ENCODE data around the gene SYT17.

Gene SYT17

GRCh38 chr16:19167710-19168370, at the start of gene SYT17:
Gene SYT17 (plus strand): TSS chr16:19168240. CDS start chr16:19168647, 407 bp downstream.
- no peak within 1 kb of the TSS for H3K27ac Mint-ChIP-seq (ENCODE audit: low read depth)
- peaks cover 7% of the 10 kb centered on the region for H3K9me3 Mint-ChIP-seq
- peak; percentile 46 for ATAC-seq (replicated peaks; ENCODE audit: extremely low read depth, poor library complexity, severe bottlenecking)
- no peaks in the 10 kb centered on the region for H3K4me1 Mint-ChIP-seq
- peaks cover 3% of the 10 kb centered on the region for H3K36me3 Mint-ChIP-seq (ENCODE audit: insufficient read depth)
- peaks cover 33% of the 10 kb centered on the region for H3K27me3 Mint-ChIP-seq
- no peak within 1 kb of the TSS for H3K4me3 Mint-ChIP-seq
- DNase-seq (ENCODE audit: low spot score in 2 of 2): no peak

GRCh38 chr16:19118938-19119431, 49.1 kb upstream of the SYT17 start:
- H3K4me3 Mint-ChIP-seq: peak overlapping the region; percentile 68
- peak overlapping the region; percentile 58 for H3K27ac Mint-ChIP-seq (ENCODE audit: low read depth)
- H3K36me3 Mint-ChIP-seq (ENCODE audit: insufficient read depth): no peaks in the 10 kb centered on the region
- H3K4me1 Mint-ChIP-seq: peaks cover 14% of the 10 kb centered on the region
- ATAC-seq (replicated peaks; ENCODE audit: extremely low read depth, poor library complexity, severe bottlenecking): no peak
- peaks cover 9% of the 10 kb centered on the region for H3K27me3 Mint-ChIP-seq
- DNase-seq (ENCODE audit: low spot score in 2 of 2): no peak
- no peaks in the 10 kb centered on the region for H3K9me3 Mint-ChIP-seq

GRCh38 chr16:19119564-19119963, 48.5 kb upstream of the SYT17 start:
- Mint-ChIP-seq H3K36me3 (ENCODE audit: insufficient read depth) (no peaks in the 10 kb centered on the region), H3K27me3 (peaks cover 9% of the 10 kb centered on the region), H3K4me3 (peak overlapping the region; percentile 25), H3K27ac (ENCODE audit: low read depth) (peak overlapping the region; percentile 58), H3K9me3 (no peaks in the 10 kb centered on the region), H3K4me1 (peaks cover 14% of the 10 kb centered on the region)
- DNase-seq (ENCODE audit: low spot score in 2 of 2): no peak
- no peak for ATAC-seq (replicated peaks; ENCODE audit: extremely low read depth, poor library complexity, severe bottlenecking)

- H3K36me3 Mint-ChIP-seq (ENCODE audit: insufficient read depth): no peaks in the 10 kb centered on the region
These were observed 44.4 kb upstream of the SYT17 start for GRCh38 chr16:19123535-19124178.

GRCh38 chr16:19126300-19126699, 41.7 kb upstream of the SYT17 start:
- DNase-seq (ENCODE audit: low spot score in 2 of 2): no peak
- H3K27me3 Mint-ChIP-seq: no peaks in the 10 kb centered on the region
- no peaks in the 10 kb centered on the region for H3K9me3 Mint-ChIP-seq
- no peak for ATAC-seq (replicated peaks; ENCODE audit: extremely low read depth, poor library complexity, severe bottlenecking)
- H3K4me1 Mint-ChIP-seq: peaks cover 18% of the 10 kb centered on the region
- no peaks in the 10 kb centered on the region for H3K36me3 Mint-ChIP-seq (ENCODE audit: insufficient read depth)
- no peak overlapping the region for H3K27ac Mint-ChIP-seq (ENCODE audit: low read depth)
- no peak overlapping the region for H3K4me3 Mint-ChIP-seq

More at GRCh38 chr16:19123535-19124178, 44.4 kb upstream of the SYT17 start:
- Mint-ChIP-seq H3K4me1 (peaks cover 16% of the 10 kb centered on the region), H3K27ac (ENCODE audit: low read depth) (no peak overlapping the region), H3K4me3 (no peak overlapping the region), H3K27me3 (peaks cover 7% of the 10 kb centered on the region), H3K9me3 (no peaks in the 10 kb centered on the region)
- no peak for ATAC-seq (replicated peaks; ENCODE audit: extremely low read depth, poor library complexity, severe bottlenecking)
- no peak for DNase-seq (ENCODE audit: low spot score in 2 of 2)

GRCh38 chr16:19127205-19127604, 40.8 kb upstream of the SYT17 start:
- peaks cover 19% of the 10 kb centered on the region for H3K4me1 Mint-ChIP-seq
- ATAC-seq (replicated peaks; ENCODE audit: extremely low read depth, poor library complexity, severe bottlenecking) (peak; percentile 67), DNase-seq (ENCODE audit: low spot score in 2 of 2) (no peak)
- H3K9me3 Mint-ChIP-seq: no peaks in the 10 kb centered on the region
- H3K4me3 Mint-ChIP-seq: no peak overlapping the region
- no peaks in the 10 kb centered on the region for H3K36me3 Mint-ChIP-seq (ENCODE audit: insufficient read depth)
- peak overlapping the region; percentile 26 for H3K27ac Mint-ChIP-seq (ENCODE audit: low read depth)
- no peaks in the 10 kb centered on the region for H3K27me3 Mint-ChIP-seq

GRCh38 chr16:19127674-19128131, 40.3 kb upstream of the SYT17 start:
- Mint-ChIP-seq H3K4me3 (no peak overlapping the region), H3K4me1 (peaks cover 19% of the 10 kb centered on the region), H3K9me3 (no peaks in the 10 kb centered on the region), H3K27me3 (no peaks in the 10 kb centered on the region), H3K27ac (ENCODE audit: low read depth) (peak overlapping the region; percentile 26), H3K36me3 (ENCODE audit: insufficient read depth) (no peaks in the 10 kb centered on the region)
- DNase-seq (ENCODE audit: low spot score in 2 of 2) (no peak), ATAC-seq (replicated peaks; ENCODE audit: extremely low read depth, poor library complexity, severe bottlenecking) (no peak)

GRCh38 chr16:19128454-19129200, 39.4 kb upstream of the SYT17 start:
- ATAC-seq (replicated peaks; ENCODE audit: extremely low read depth, poor library complexity, severe bottlenecking) (no peak), DNase-seq (ENCODE audit: low spot score in 2 of 2) (no peak)
- no peak overlapping the region for H3K4me3 Mint-ChIP-seq
- H3K9me3 Mint-ChIP-seq: no peaks in the 10 kb centered on the region
- no peaks in the 10 kb centered on the region for H3K36me3 Mint-ChIP-seq (ENCODE audit: insufficient read depth)
- H3K4me1 Mint-ChIP-seq: peaks cover 19% of the 10 kb centered on the region
- no peak overlapping the region for H3K27ac Mint-ChIP-seq (ENCODE audit: low read depth)
- no peaks in the 10 kb centered on the region for H3K27me3 Mint-ChIP-seq

- Mint-ChIP-seq H3K27ac (ENCODE audit: low read depth) (no peak overlapping the region), H3K27me3 (no peaks in the 10 kb centered on the region), H3K4me1 (peaks cover 19% of the 10 kb centered on the region), H3K4me3 (peak overlapping the region; percentile 18), H3K36me3 (ENCODE audit: insufficient read depth) (no peaks in the 10 kb centered on the region), H3K9me3 (no peaks in the 10 kb centered on the region)
- DNase-seq (ENCODE audit: low spot score in 2 of 2): no peak
- ATAC-seq (replicated peaks; ENCODE audit: extremely low read depth, poor library complexity, severe bottlenecking): no peak
These were observed 37.7 kb upstream of the SYT17 start for GRCh38 chr16:19130385-19130784.

- Mint-ChIP-seq H3K27ac (ENCODE audit: low read depth) (peak overlapping the region; percentile 33), H3K36me3 (ENCODE audit: insufficient read depth) (no peaks in the 10 kb centered on the region), H3K4me1 (peaks cover 19% of the 10 kb centered on the region), H3K27me3 (no peaks in the 10 kb centered on the region), H3K4me3 (peak overlapping the region; percentile 18), H3K9me3 (no peaks in the 10 kb centered on the region)
- DNase-seq (ENCODE audit: low spot score in 2 of 2): no peak
- no peak for ATAC-seq (replicated peaks; ENCODE audit: extremely low read depth, poor library complexity, severe bottlenecking)
These were observed 36.9 kb upstream of the SYT17 start for GRCh38 chr16:19130852-19131824.

GRCh38 chr16:19131825-19132218, 36.2 kb upstream of the SYT17 start:
- DNase-seq (ENCODE audit: low spot score in 2 of 2): no peak
- no peak for ATAC-seq (replicated peaks; ENCODE audit: extremely low read depth, poor library complexity, severe bottlenecking)
- Mint-ChIP-seq H3K4me3 (no peak overlapping the region), H3K27me3 (no peaks in the 10 kb centered on the region), H3K4me1 (peaks cover 19% of the 10 kb centered on the region), H3K27ac (ENCODE audit: low read depth) (no peak overlapping the region), H3K36me3 (ENCODE audit: insufficient read depth) (no peaks in the 10 kb centered on the region), H3K9me3 (no peaks in the 10 kb centered on the region)

GRCh38 chr16:19132255-19132654, 35.8 kb upstream of the SYT17 start:
- no peak overlapping the region for H3K4me3 Mint-ChIP-seq
- DNase-seq (ENCODE audit: low spot score in 2 of 2): no peak
- no peaks in the 10 kb centered on the region for H3K36me3 Mint-ChIP-seq (ENCODE audit: insufficient read depth)
- H3K9me3 Mint-ChIP-seq: no peaks in the 10 kb centered on the region
- no peaks in the 10 kb centered on the region for H3K27me3 Mint-ChIP-seq
- ATAC-seq (replicated peaks; ENCODE audit: extremely low read depth, poor library complexity, severe bottlenecking): no peak
- peaks cover 16% of the 10 kb centered on the region for H3K4me1 Mint-ChIP-seq
- H3K27ac Mint-ChIP-seq (ENCODE audit: low read depth): no peak overlapping the region

Data from central memory CD8-positive, alpha-beta T cell (primary cell).